ENCODE measurements around the gene DCLRE1B. TPM values are rescaled to one million over a fixed set of nuclear protein-coding genes. Genes with fewer than 3 reads are reported as not detected.

Gene DCLRE1B
- total RNA-seq, 1 donor from 2014 or later: 2.6 TPM

GRCh38 chr1:113887402-113888175, 17.5 kb upstream of the DCLRE1B start, which contains the start of gene BCL2L15:
Gene BCL2L15, minus strand, starts transcription at chr1:113887581. Its CDS starts 206 bp downstream, at chr1:113887375.
- DNase-seq: no peak

- no peak for DNase-seq
Measured at GRCh38 chr1:113890816-113891215, 14.3 kb upstream of the DCLRE1B start.

- no peak for DNase-seq
Measured at GRCh38 chr1:113891631-113892220, 13.4 kb upstream of the DCLRE1B start.

- DNase-seq: no peak
Measured at GRCh38 chr1:113893267-113893666, 11.9 kb upstream of the DCLRE1B start.

GRCh38 chr1:113895098-113895497, 10.0 kb upstream of the DCLRE1B start:
- no peak for DNase-seq

GRCh38 chr1:113895961-113896360, 9.2 kb upstream of the DCLRE1B start:
- DNase-seq: no peak

- DNase-seq: no peak
Measured at GRCh38 chr1:113898241-113898814, 6.8 kb upstream of the DCLRE1B start.

GRCh38 chr1:113899111-113899510, 6.0 kb upstream of the DCLRE1B start:
- DNase-seq: no peak

- no peak for DNase-seq
Measured at GRCh38 chr1:113901191-113901590, 3.9 kb upstream of the DCLRE1B start.

GRCh38 chr1:113903501-113904292, 1.4 kb upstream of the DCLRE1B start:
- DNase-seq: no peak

- peak; percentile 83 for DNase-seq
Measured at GRCh38 chr1:113904293-113904673, 843 bp upstream of the DCLRE1B start.

- DNase-seq: no peak
Measured at GRCh38 chr1:113905435-113905861, 322 bp downstream of the DCLRE1B start.

- peak; percentile 19 for DNase-seq
Measured at GRCh38 chr1:113912594-113913311, 7.6 kb downstream of the DCLRE1B start.

GRCh38 chr1:113913312-113913668, 8.2 kb downstream of the DCLRE1B start:
- no peak for DNase-seq

GRCh38 chr1:113913887-113914664, 8.9 kb downstream of the DCLRE1B start:
- no peak for DNase-seq

- DNase-seq: no peak
Measured at GRCh38 chr1:113916974-113917373, 11.8 kb downstream of the DCLRE1B start.

GRCh38 chr1:113917400-113918082, 12.4 kb downstream of the DCLRE1B start:
- no peak for DNase-seq

- no peak for DNase-seq
Measured at GRCh38 chr1:113918243-113918642, 13.1 kb downstream of the DCLRE1B start.

- no peak for DNase-seq
Measured at GRCh38 chr1:113922957-113923356, 17.8 kb downstream of the DCLRE1B start.

- DNase-seq: no peak
Measured at GRCh38 chr1:113924473-113924872, 19.3 kb downstream of the DCLRE1B start.

Measured in skin of body (tissue), 2 donors.